Endothelial cell of umbilical vein (primary cell): ENCODE results near the gene TFAP2A. TPM values are rescaled to one million over a fixed set of nuclear protein-coding genes. Genes with fewer than 3 reads are reported as not detected.

Source experiments
- BruUV-seq: library from RNA; stranded (reverse); fragments of 400-500 nt; replicated peaks from 2 replicates; lab custom pipeline; 2021; lab: Mats Ljungman, UMichigan
- CTCF ChIA-PET: fragments of 300-600, 350-600 bp; sonication (Branson Sonifier 250); formaldehyde crosslinking; loops from one replicate; lab custom pipeline; 2021; ENCODE audit warnings: antibody characterized with exemption, inconsistent platforms; lab: Charles Lee
- POLR2A ChIA-PET: fragments of 300-600, 350-600 bp; sonication (Branson Sonifier 250); formaldehyde crosslinking; loops from one replicate; lab custom pipeline; 2021; ENCODE audit warnings: antibody characterized with exemption, inconsistent platforms; lab: Charles Lee
- DNase-seq: peaks from one replicate; pipeline ENCODE4 v3.0.0-alpha.2; 2011; ENCODE audit warnings: low read depth, low spot score
- FAIRE-seq: peaks from 2 replicates; lab custom pipeline; 2011; peaks lifted over from hg19 to GRCh38; lab: Jason Lieb, UNC
- H2AFZ ChIP-seq: 2 replicates; pipeline ENCODE4 v1.6.0; 2012; ENCODE audit warnings: low read depth, low read length, control low read depth, inconsistent platforms
- H3K27ac ChIP-seq: 2 replicates; pipeline ENCODE4 v1.5.1; 2011; ENCODE audit warnings: low read depth, mild to moderate bottlenecking, control low read depth, low read length, moderate library complexity; ENCODE audit not compliant: insufficient read depth
- H3K27me3 ChIP-seq, 2 experiments: 2 replicates each; pipeline versions ENCODE4 v1.6.0 to v1.6.1; 2011; ENCODE audit warnings: low read length in 2 of 2, mixed read lengths in 1 of 2; ENCODE audit not compliant: control insufficient read depth in 2 of 2, insufficient read depth in 2 of 2
- H3K36me3 ChIP-seq, 2 experiments: 2 replicates in 1 of 2; 3 replicates in 1 of 2; pipeline ENCODE4 v1.5.1; 2011; ENCODE audit warnings: low read length in 2 of 2, mild to moderate bottlenecking in 1 of 2, moderate library complexity in 1 of 2; ENCODE audit not compliant: control insufficient read depth in 2 of 2, insufficient read depth in 2 of 2; ENCODE audit errors: extremely low read depth in 1 of 2
- H3K4me1 ChIP-seq: 3 replicates; pipeline ENCODE4 v1.5.1; 2011; ENCODE audit warnings: mild to moderate bottlenecking, low read length; ENCODE audit not compliant: control insufficient read depth, insufficient read depth; ENCODE audit errors: extremely low read depth
- H3K4me2 ChIP-seq: 2 replicates; pipeline ENCODE4 v1.6.1; 2011; ENCODE audit warnings: low read length, control low read depth, mixed read lengths; ENCODE audit not compliant: insufficient read depth
- H3K4me3 ChIP-seq, 3 experiments: fragments of 200-600 bp in 1 of 3; sonication (generic), shearing (Covaris generic) in 1 of 3; replicated peaks in 1 of 3; 2 replicates each; pipeline ENCODE4 v1.5.1; 2011 to 2016; ENCODE audit warnings: control low read depth in 3 of 3, low read length in 3 of 3, mild to moderate bottlenecking in 2 of 3, inconsistent platforms in 1 of 3, low read depth in 1 of 3, moderate library complexity in 1 of 3; ENCODE audit not compliant: insufficient read depth in 1 of 3
- H3K79me2 ChIP-seq: 2 replicates; pipeline ENCODE4 v1.6.0; 2012; ENCODE audit warnings: low read length, inconsistent platforms; ENCODE audit not compliant: control insufficient read depth, insufficient read depth
- H3K9ac ChIP-seq: replicated peaks from 2 replicates; pipeline ENCODE3; 2011; ENCODE audit warnings: low read length, control low read depth; ENCODE audit not compliant: insufficient read depth; ENCODE audit errors: extremely low read depth
- H3K9me1 ChIP-seq: replicated peaks from 3 replicates; pipeline ENCODE4 v1.6.0; 2011; ENCODE audit warnings: mild to moderate bottlenecking, low read length; ENCODE audit not compliant: control insufficient read depth, insufficient read depth; ENCODE audit errors: extremely low read depth
- H3K9me3 ChIP-seq: replicated peaks from 2 replicates; pipeline ENCODE4 v1.5.1; 2012; ENCODE audit warnings: low read length, inconsistent platforms; ENCODE audit not compliant: control insufficient read depth, insufficient read depth
- H4K20me1 ChIP-seq: replicated peaks from 2 replicates; pipeline ENCODE3; 2011; ENCODE audit warnings: mild to moderate bottlenecking, low read length; ENCODE audit not compliant: control insufficient read depth, insufficient read depth; ENCODE audit errors: extremely low read depth
- EZH2 ChIP-seq: IDR thresholded peaks from 2 replicates; pipeline ENCODE4 v1.6.1; 2012; ENCODE audit warnings: borderline replicate concordance, low read depth, mild to moderate bottlenecking, moderate library complexity, low read length, inconsistent platforms; ENCODE audit not compliant: severe bottlenecking
- FOS ChIP-seq: IDR thresholded peaks from 2 replicates; pipeline ENCODE4 v1.6.1; 2011; ENCODE audit warnings: mild to moderate bottlenecking, low read length, moderate library complexity, borderline replicate concordance; ENCODE audit not compliant: insufficient read depth
- GATA2 ChIP-seq: IDR thresholded peaks from 2 replicates; pipeline ENCODE4 v1.7.0; 2011; ENCODE audit warnings: low read depth, mild to moderate bottlenecking, moderate library complexity, mixed read lengths, low read length; ENCODE audit not compliant: insufficient read length, insufficient read depth
- JUN ChIP-seq: IDR thresholded peaks from 2 replicates; pipeline ENCODE4 v1.6.1; 2011; ENCODE audit warnings: borderline replicate concordance, low read depth; ENCODE audit not compliant: insufficient read length, insufficient read depth
- MYC ChIP-seq: IDR thresholded peaks from one replicate; pipeline ENCODE4 v1.6.1; 2011; ENCODE audit warnings: mild to moderate bottlenecking, low read depth, low read length
- POLR2A ChIP-seq: IDR thresholded peaks from 2 replicates; pipeline ENCODE4 v1.6.1; 2012; ENCODE audit warnings: low read depth, mild to moderate bottlenecking, control low read depth, low read length
- POLR2AphosphoS5 ChIP-seq: IDR thresholded peaks from 2 replicates; pipeline ENCODE4 v1.6.1; 2012; ENCODE audit warnings: low read depth, mild to moderate bottlenecking, control low read depth, low read length, moderate library complexity; ENCODE audit not compliant: insufficient read depth
- dilution Hi-C: fragments of 300-500 bp; cut with MboI; formaldehyde crosslinking; loops from one replicate; pipeline ENCODE4 v1.15.0; 2019; ENCODE audit warnings: low sequenced_read_pairs; ENCODE audit not compliant: extremely low pct_ligation_motif_present
- intact Hi-C: fragments of 100-400 bp; cut with micrococcal nuclease; formaldehyde crosslinking; loops from one replicate; pipeline ENCODE4 v1.10.0; 2022
- polyA plus RNA-seq, 4 experiments: library from polyadenylated mRNA; depleted of rRNA in 3 of 4; stranded (reverse) in 3 of 4; unstranded in 1 of 4; fragments of >200 nt; gene quantifications; 2 replicates each; pipeline versions ENCODE4 v1.2.1 to v1.2.3, GENCODE V29; 2011 to 2012; ENCODE audit warnings: missing spikeins in 1 of 4
- total RNA-seq: library from RNA; stranded (reverse); gene quantifications from 2 replicates; pipeline ENCODE4 v1.2.3, GENCODE V29; 2021
- TF ChIP-seq, protein P1 (sequence below), 2 donors: IDR thresholded peaks; 1 replicate in 1 of 2; 2 replicates in 1 of 2; pipeline ENCODE4 v1.5.1; 2011; ENCODE audit warnings: low read length in 2 of 2, mild to moderate bottlenecking in 2 of 2, moderate library complexity in 2 of 2, control low read depth in 1 of 2, inconsistent platforms in 1 of 2, low read depth in 1 of 2; ENCODE audit not compliant: insufficient read depth in 1 of 2; ENCODE audit errors: extremely low read depth in 1 of 2
- TF ChIP-seq, protein P2 (sequence below): IDR thresholded peaks from 2 replicates; pipeline ENCODE4 v1.6.1; 2011; ENCODE audit not compliant: insufficient read depth, insufficient read length

The TFAP2A gene
- total and polyA plus RNA-seq, 2 donors (not counting 3 experiments of a cell fraction or from before 2014, with no cell fraction given), result 0.06 TPM; not detected in 1

DNA sequence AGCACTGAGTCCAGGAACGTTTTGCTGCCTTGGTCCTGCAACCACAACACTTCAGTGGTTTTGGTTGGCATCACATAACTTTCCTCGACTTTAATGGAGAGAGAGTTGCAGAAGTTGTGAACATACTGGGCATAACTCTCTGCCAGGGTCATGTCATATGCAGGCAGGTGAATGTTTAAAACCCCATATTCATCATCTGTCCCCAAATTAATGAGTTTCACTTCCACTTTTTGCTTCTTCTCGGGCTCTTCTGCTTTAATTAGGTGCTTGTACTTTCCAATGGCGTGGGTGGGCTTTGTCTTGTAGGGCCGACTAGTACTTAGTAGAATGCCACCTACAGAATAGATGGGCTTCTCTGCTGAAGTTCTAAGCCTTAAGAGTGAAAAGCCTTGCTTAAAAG, 45.2 kb upstream of the TFAP2A start:
- CTCF ChIA-PET, result no interaction called here
- FAIRE-seq, result no peak
- no peaks in the 10 kb centered on the region for H3K4me1 ChIP-seq

More for the DNA sequence above, 45.2 kb upstream of the TFAP2A start:
- Histone ChIP-seq H3K79me2 (no peaks in the 10 kb centered on the region), H3K9me3 (no peaks in the 10 kb centered on the region), H3K36me3 (no peaks in the 10 kb centered on the region), H4K20me1 (no peaks in the 10 kb centered on the region), H3K9ac (no peak overlapping the region), H3K27ac (no peak overlapping the region), H3K9me1 (no peaks in the 10 kb centered on the region), H2AFZ (no peak overlapping the region), H3K4me2 (no peak overlapping the region), H3K4me3 (no peak overlapping the region), H3K27me3 (no peaks in the 10 kb centered on the region)
- no peak for TF ChIP-seq JUN
- no peak for TF ChIP-seq FOS
- no peak for TF ChIP-seq GATA2
- TF ChIP-seq EZH2, result no peak
- TF ChIP-seq, protein P1, sequence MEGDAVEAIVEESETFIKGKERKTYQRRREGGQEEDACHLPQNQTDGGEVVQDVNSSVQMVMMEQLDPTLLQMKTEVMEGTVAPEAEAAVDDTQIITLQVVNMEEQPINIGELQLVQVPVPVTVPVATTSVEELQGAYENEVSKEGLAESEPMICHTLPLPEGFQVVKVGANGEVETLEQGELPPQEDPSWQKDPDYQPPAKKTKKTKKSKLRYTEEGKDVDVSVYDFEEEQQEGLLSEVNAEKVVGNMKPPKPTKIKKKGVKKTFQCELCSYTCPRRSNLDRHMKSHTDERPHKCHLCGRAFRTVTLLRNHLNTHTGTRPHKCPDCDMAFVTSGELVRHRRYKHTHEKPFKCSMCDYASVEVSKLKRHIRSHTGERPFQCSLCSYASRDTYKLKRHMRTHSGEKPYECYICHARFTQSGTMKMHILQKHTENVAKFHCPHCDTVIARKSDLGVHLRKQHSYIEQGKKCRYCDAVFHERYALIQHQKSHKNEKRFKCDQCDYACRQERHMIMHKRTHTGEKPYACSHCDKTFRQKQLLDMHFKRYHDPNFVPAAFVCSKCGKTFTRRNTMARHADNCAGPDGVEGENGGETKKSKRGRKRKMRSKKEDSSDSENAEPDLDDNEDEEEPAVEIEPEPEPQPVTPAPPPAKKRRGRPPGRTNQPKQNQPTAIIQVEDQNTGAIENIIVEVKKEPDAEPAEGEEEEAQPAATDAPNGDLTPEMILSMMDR (IDR thresholded peaks at IDR 0.05; ENCODE audit: extremely low read depth in 1 of 2, insufficient read depth in 1 of 2, low read depth in 1 of 2, low read length in 2 of 2), result no peak
- no peak for TF ChIP-seq MYC
- no peak for TF ChIP-seq POLR2A
- TF ChIP-seq, protein P2, sequence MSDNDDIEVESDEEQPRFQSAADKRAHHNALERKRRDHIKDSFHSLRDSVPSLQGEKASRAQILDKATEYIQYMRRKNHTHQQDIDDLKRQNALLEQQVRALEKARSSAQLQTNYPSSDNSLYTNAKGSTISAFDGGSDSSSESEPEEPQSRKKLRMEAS, result no peak
- TF ChIP-seq POLR2AphosphoS5, result no peak
- dilution Hi-C loops, result no loop called here
- POLR2A ChIA-PET, result no interaction called here
- intact Hi-C loops, result no loop called here
- no TSS peak for BruUV-seq
- DNase-seq, result no peak
